Hepatocyte (in vitro differentiated cells): Measurements from ENCODE around the gene ARFIP1. TPM values are rescaled to one million over a fixed set of nuclear protein-coding genes. Genes with fewer than 3 reads are reported as not detected.

Source experiments
- DNase-seq: peaks from one replicate; pipeline ENCODE4 v3.0.0-alpha.2; 2016; ENCODE audit warnings: low spot score
- H2AFZ ChIP-seq: fragments of 200-600 bp; sonication (generic); 2 replicates; pipeline ENCODE4 v1.6.0; 2016; ENCODE audit warnings: antibody characterized with exemption, mild to moderate bottlenecking
- H3K27ac ChIP-seq: fragments of 200-600 bp; sonication (generic); 2 replicates; pipeline ENCODE4 v1.5.1; 2016; ENCODE audit warnings: mild to moderate bottlenecking
- H3K27me3 ChIP-seq: fragments of 200-600 bp; sonication (generic); 2 replicates; pipeline ENCODE4 v1.6.1; 2016
- H3K36me3 ChIP-seq: fragments of 200-600 bp; sonication (generic); replicated peaks from 2 replicates; pipeline ENCODE4 v1.5.1; 2016; ENCODE audit warnings: low read depth; ENCODE audit not compliant: insufficient read depth
- H3K4me1 ChIP-seq: fragments of 200-600 bp; sonication (generic); 2 replicates; pipeline ENCODE4 v1.5.1; 2016; ENCODE audit warnings: mild to moderate bottlenecking, moderate library complexity; ENCODE audit not compliant: insufficient read depth
- H3K4me2 ChIP-seq: fragments of 200-600 bp; sonication (generic); 2 replicates; pipeline ENCODE4 v1.6.0; 2016
- H3K4me3 ChIP-seq: fragments of 200-600 bp; sonication (generic); 2 replicates; pipeline ENCODE4 v1.5.1; 2016; ENCODE audit warnings: mild to moderate bottlenecking
- H3K79me2 ChIP-seq: fragments of 200-600 bp; sonication (generic); 2 replicates; pipeline ENCODE4 v1.6.0; 2017; ENCODE audit warnings: mild to moderate bottlenecking
- H3K9me2 ChIP-seq: fragments of 200-600 bp; sonication (generic); replicated peaks from 2 replicates; pipeline ENCODE4 v1.6.0; 2017; ENCODE audit warnings: mild to moderate bottlenecking; ENCODE audit not compliant: insufficient read depth
- H3K9me3 ChIP-seq: fragments of 200-600 bp; sonication (generic); 2 replicates; pipeline ENCODE4 v1.5.1; 2016; ENCODE audit warnings: low read depth, mild to moderate bottlenecking
- H4K20me1 ChIP-seq: fragments of 200-600 bp; sonication (generic); 2 replicates; pipeline ENCODE4 v1.6.0; 2016; ENCODE audit warnings: mild to moderate bottlenecking; ENCODE audit not compliant: insufficient read depth, poor library complexity, severe bottlenecking
- EZH2 ChIP-seq: fragments of 200-600 bp; sonication (generic); IDR thresholded peaks from 2 replicates; pipeline ENCODE4 v1.6.1; 2016; ENCODE audit warnings: antibody characterized with exemption, mild to moderate bottlenecking, borderline replicate concordance
- EZH2phosphoT487 ChIP-seq: fragments of 200-600 bp; sonication (generic); IDR thresholded peaks from one replicate; pipeline ENCODE4 v1.6.1; 2018; ENCODE audit warnings: antibody characterized with exemption, mild to moderate bottlenecking, low read depth, moderate library complexity; ENCODE audit not compliant: unreplicated experiment, severe bottlenecking
- WGBS: methylation state at CpG from one replicate; pipeline ENCODE4 v1.1.6; 2016; ENCODE audit warnings: low lambda C conversion rate; ENCODE audit errors: missing lambda C conversion rate; 5-methylcytosine and 5-hydroxymethylcytosine counted together
- polyA plus RNA-seq: library from polyadenylated mRNA; unstranded; fragments of >200 nt; fragmentation: Nextera tagmentation; extraction: Ambion mirVana; gene quantifications from 2 replicates; pipeline ENCODE4 v1.2.1, GENCODE V29; 2016
- total RNA-seq: library from RNA; depleted of rRNA; stranded (reverse); fragments of >200 nt; gene quantifications from 2 replicates; pipeline ENCODE4 v1.2.3, GENCODE V29; 2014
- TF ChIP-seq, protein P1 (sequence below): fragments of 200-600 bp; sonication (generic); IDR thresholded peaks from 2 replicates; pipeline ENCODE4 v1.5.1; 2016; ENCODE audit warnings: antibody characterized with exemption, mild to moderate bottlenecking; ENCODE audit not compliant: poor library complexity

Gene ARFIP1
- total and polyA plus RNA-seq, 2 experiments from 2014 or later: 21.7 to 39.1 TPM

DNA sequence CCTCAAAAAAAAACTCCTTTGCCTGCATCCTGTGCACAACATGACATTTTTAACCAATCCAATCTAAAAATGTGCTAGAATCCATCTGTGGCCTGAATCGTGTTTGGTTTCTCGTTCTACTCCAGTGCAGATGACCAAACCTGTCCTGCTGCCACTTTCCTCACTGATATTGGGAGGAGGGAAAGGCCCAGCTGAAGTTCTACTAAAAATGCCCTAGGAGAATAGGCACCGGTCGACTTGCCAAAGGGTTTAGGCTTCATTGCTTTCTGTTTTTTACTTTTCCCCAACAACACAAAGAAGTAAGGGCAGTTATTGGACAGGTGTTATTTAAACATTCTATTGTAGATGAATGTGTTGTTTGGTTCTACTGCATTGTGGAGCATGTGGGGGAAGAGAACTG, 148.5 kb downstream of the ARFIP1 start:
- Histone ChIP-seq H3K4me2 (no peak overlapping the region), H2AFZ (no peak overlapping the region), H3K79me2 (no peaks in the 10 kb centered on the region), H4K20me1 (no peaks in the 10 kb centered on the region), H3K9me3 (no peaks in the 10 kb centered on the region), H3K27me3 (no peaks in the 10 kb centered on the region), H3K4me3 (no peak overlapping the region), H3K9me2 (no peaks in the 10 kb centered on the region), H3K4me1 (peaks cover 4% of the 10 kb centered on the region), H3K36me3 (no peaks in the 10 kb centered on the region), H3K27ac (no peak overlapping the region)
- DNase-seq: no peak
- 92% methylated on average over 4 of the region's 4 CpGs for WGBS
- TF ChIP-seq, protein P1, sequence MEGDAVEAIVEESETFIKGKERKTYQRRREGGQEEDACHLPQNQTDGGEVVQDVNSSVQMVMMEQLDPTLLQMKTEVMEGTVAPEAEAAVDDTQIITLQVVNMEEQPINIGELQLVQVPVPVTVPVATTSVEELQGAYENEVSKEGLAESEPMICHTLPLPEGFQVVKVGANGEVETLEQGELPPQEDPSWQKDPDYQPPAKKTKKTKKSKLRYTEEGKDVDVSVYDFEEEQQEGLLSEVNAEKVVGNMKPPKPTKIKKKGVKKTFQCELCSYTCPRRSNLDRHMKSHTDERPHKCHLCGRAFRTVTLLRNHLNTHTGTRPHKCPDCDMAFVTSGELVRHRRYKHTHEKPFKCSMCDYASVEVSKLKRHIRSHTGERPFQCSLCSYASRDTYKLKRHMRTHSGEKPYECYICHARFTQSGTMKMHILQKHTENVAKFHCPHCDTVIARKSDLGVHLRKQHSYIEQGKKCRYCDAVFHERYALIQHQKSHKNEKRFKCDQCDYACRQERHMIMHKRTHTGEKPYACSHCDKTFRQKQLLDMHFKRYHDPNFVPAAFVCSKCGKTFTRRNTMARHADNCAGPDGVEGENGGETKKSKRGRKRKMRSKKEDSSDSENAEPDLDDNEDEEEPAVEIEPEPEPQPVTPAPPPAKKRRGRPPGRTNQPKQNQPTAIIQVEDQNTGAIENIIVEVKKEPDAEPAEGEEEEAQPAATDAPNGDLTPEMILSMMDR: no peak
- TF ChIP-seq EZH2phosphoT487: no peak
- TF ChIP-seq EZH2: no peak

- 18% methylated on average over 1 of the region's 1 CpG for WGBS
- Histone ChIP-seq H3K27ac (no peak overlapping the region), H3K4me3 (no peak overlapping the region), H2AFZ (no peak overlapping the region), H4K20me1 (no peaks in the 10 kb centered on the region), H3K79me2 (no peaks in the 10 kb centered on the region), H3K9me3 (no peaks in the 10 kb centered on the region), H3K36me3 (no peaks in the 10 kb centered on the region), H3K27me3 (no peaks in the 10 kb centered on the region), H3K4me2 (peak overlapping the region; percentile 51), H3K4me1 (peaks cover 4% of the 10 kb centered on the region), H3K9me2 (no peaks in the 10 kb centered on the region)
- DNase-seq: no peak
- TF ChIP-seq, protein P1: no peak
- no peak for TF ChIP-seq EZH2
- TF ChIP-seq EZH2phosphoT487: no peak
Observed at GRCh38 chr4:152929888-152930287, 150.1 kb downstream of the ARFIP1 start.

GRCh38 chr4:152935143-152935542, 155.4 kb downstream of the ARFIP1 start:
- WGBS: 11% methylated on average over 16 of the region's 16 CpGs
- H3K36me3 ChIP-seq: no peaks in the 10 kb centered on the region
- H3K4me2 ChIP-seq: peak overlapping the region; percentile 100
- H3K9me2 ChIP-seq: no peaks in the 10 kb centered on the region
- peak overlapping the region; percentile 51 for H2AFZ ChIP-seq
- peaks cover 9% of the 10 kb centered on the region for H3K27me3 ChIP-seq
- H3K27ac ChIP-seq: peak overlapping the region; percentile 96
- peak; percentile 62 for DNase-seq
- no peaks in the 10 kb centered on the region for H3K79me2 ChIP-seq
- H3K9me3 ChIP-seq: no peaks in the 10 kb centered on the region
- H3K4me3 ChIP-seq: peak overlapping the region; percentile 96
- no peaks in the 10 kb centered on the region for H3K4me1 ChIP-seq
- H4K20me1 ChIP-seq: no peaks in the 10 kb centered on the region
- TF ChIP-seq, protein P1: no peak
- no peak for TF ChIP-seq EZH2phosphoT487
- no peak for TF ChIP-seq EZH2
